Hepatocyte (in vitro differentiated cells): ENCODE results near the gene LSAMP. TPM values are rescaled to one million over a fixed set of nuclear protein-coding genes. Genes with fewer than 3 reads are reported as not detected.

Experiments used
- DNase-seq: peaks from one replicate; pipeline ENCODE4 v3.0.0-alpha.2; 2016; ENCODE audit warnings: low spot score
- H2AFZ ChIP-seq: fragments of 200-600 bp; sonication (generic); 2 replicates; pipeline ENCODE4 v1.6.0; 2016; ENCODE audit warnings: antibody characterized with exemption, mild to moderate bottlenecking
- H3K27ac ChIP-seq: fragments of 200-600 bp; sonication (generic); 2 replicates; pipeline ENCODE4 v1.5.1; 2016; ENCODE audit warnings: mild to moderate bottlenecking
- H3K27me3 ChIP-seq: fragments of 200-600 bp; sonication (generic); 2 replicates; pipeline ENCODE4 v1.6.1; 2016
- H3K36me3 ChIP-seq: fragments of 200-600 bp; sonication (generic); replicated peaks from 2 replicates; pipeline ENCODE4 v1.5.1; 2016; ENCODE audit warnings: low read depth; ENCODE audit not compliant: insufficient read depth
- H3K4me1 ChIP-seq: fragments of 200-600 bp; sonication (generic); 2 replicates; pipeline ENCODE4 v1.5.1; 2016; ENCODE audit warnings: mild to moderate bottlenecking, moderate library complexity; ENCODE audit not compliant: insufficient read depth
- H3K4me2 ChIP-seq: fragments of 200-600 bp; sonication (generic); 2 replicates; pipeline ENCODE4 v1.6.0; 2016
- H3K4me3 ChIP-seq: fragments of 200-600 bp; sonication (generic); 2 replicates; pipeline ENCODE4 v1.5.1; 2016; ENCODE audit warnings: mild to moderate bottlenecking
- H3K79me2 ChIP-seq: fragments of 200-600 bp; sonication (generic); 2 replicates; pipeline ENCODE4 v1.6.0; 2017; ENCODE audit warnings: mild to moderate bottlenecking
- H3K9me2 ChIP-seq: fragments of 200-600 bp; sonication (generic); replicated peaks from 2 replicates; pipeline ENCODE4 v1.6.0; 2017; ENCODE audit warnings: mild to moderate bottlenecking; ENCODE audit not compliant: insufficient read depth
- H3K9me3 ChIP-seq: fragments of 200-600 bp; sonication (generic); 2 replicates; pipeline ENCODE4 v1.5.1; 2016; ENCODE audit warnings: low read depth, mild to moderate bottlenecking
- H4K20me1 ChIP-seq: fragments of 200-600 bp; sonication (generic); 2 replicates; pipeline ENCODE4 v1.6.0; 2016; ENCODE audit warnings: mild to moderate bottlenecking; ENCODE audit not compliant: insufficient read depth, poor library complexity, severe bottlenecking
- CTCF ChIP-seq: fragments of 200-600 bp; sonication (generic); IDR thresholded peaks from 2 replicates; pipeline ENCODE4 v1.5.1; 2016; ENCODE audit warnings: antibody characterized with exemption, mild to moderate bottlenecking; ENCODE audit not compliant: poor library complexity
- EZH2 ChIP-seq: fragments of 200-600 bp; sonication (generic); IDR thresholded peaks from 2 replicates; pipeline ENCODE4 v1.6.1; 2016; ENCODE audit warnings: antibody characterized with exemption, mild to moderate bottlenecking, borderline replicate concordance
- EZH2phosphoT487 ChIP-seq: fragments of 200-600 bp; sonication (generic); IDR thresholded peaks from one replicate; pipeline ENCODE4 v1.6.1; 2018; ENCODE audit warnings: antibody characterized with exemption, mild to moderate bottlenecking, low read depth, moderate library complexity; ENCODE audit not compliant: unreplicated experiment, severe bottlenecking
- WGBS: methylation state at CpG from one replicate; pipeline ENCODE4 v1.1.6; 2016; ENCODE audit warnings: low lambda C conversion rate; ENCODE audit errors: missing lambda C conversion rate; 5-methylcytosine and 5-hydroxymethylcytosine counted together
- polyA plus RNA-seq: library from polyadenylated mRNA; unstranded; fragments of >200 nt; fragmentation: Nextera tagmentation; extraction: Ambion mirVana; gene quantifications from 2 replicates; pipeline ENCODE4 v1.2.1, GENCODE V29; 2016
- total RNA-seq: library from RNA; depleted of rRNA; stranded (reverse); fragments of >200 nt; gene quantifications from 2 replicates; pipeline ENCODE4 v1.2.3, GENCODE V29; 2014

The LSAMP gene
- total and polyA plus RNA-seq, 2 experiments from 2014 or later = 15.1 to 22.3 TPM

- H3K4me1 ChIP-seq = peaks cover 9% of the 10 kb centered on the region
- no peaks in the 10 kb centered on the region for H3K9me3 ChIP-seq
- H3K27ac ChIP-seq = no peak overlapping the region
- H3K79me2 ChIP-seq = no peaks in the 10 kb centered on the region
- no peak overlapping the region for H3K4me2 ChIP-seq
- no peaks in the 10 kb centered on the region for H3K36me3 ChIP-seq
- no peaks in the 10 kb centered on the region for H3K9me2 ChIP-seq
- H3K27me3 ChIP-seq = no peaks in the 10 kb centered on the region
- no peak overlapping the region for H2AFZ ChIP-seq
- H3K4me3 ChIP-seq = no peak overlapping the region
- H4K20me1 ChIP-seq = no peaks in the 10 kb centered on the region
- TF ChIP-seq EZH2 (no peak), EZH2phosphoT487 (no peak), CTCF (no peak)
- WGBS = 75% methylated on average over 4 of the region's 4 CpGs
- DNase-seq = no peak
These were observed 656.3 kb downstream of the LSAMP start for GRCh38 chr3:115788921-115789470.

GRCh38 chr3:115787818-115788217 lies 657.5 kb downstream of the LSAMP start:
- Histone ChIP-seq H3K4me2 (no peak overlapping the region), H3K9me2 (no peaks in the 10 kb centered on the region), H3K27ac (no peak overlapping the region), H3K27me3 (no peaks in the 10 kb centered on the region), H4K20me1 (no peaks in the 10 kb centered on the region), H3K36me3 (no peaks in the 10 kb centered on the region), H2AFZ (no peak overlapping the region), H3K4me3 (no peak overlapping the region), H3K79me2 (no peaks in the 10 kb centered on the region), H3K4me1 (peaks cover 7% of the 10 kb centered on the region), H3K9me3 (no peaks in the 10 kb centered on the region)
- 89% methylated on average over 2 of the region's 2 CpGs for WGBS
- DNase-seq = no peak
- TF ChIP-seq EZH2 (no peak), EZH2phosphoT487 (no peak), CTCF (no peak)

DNA sequence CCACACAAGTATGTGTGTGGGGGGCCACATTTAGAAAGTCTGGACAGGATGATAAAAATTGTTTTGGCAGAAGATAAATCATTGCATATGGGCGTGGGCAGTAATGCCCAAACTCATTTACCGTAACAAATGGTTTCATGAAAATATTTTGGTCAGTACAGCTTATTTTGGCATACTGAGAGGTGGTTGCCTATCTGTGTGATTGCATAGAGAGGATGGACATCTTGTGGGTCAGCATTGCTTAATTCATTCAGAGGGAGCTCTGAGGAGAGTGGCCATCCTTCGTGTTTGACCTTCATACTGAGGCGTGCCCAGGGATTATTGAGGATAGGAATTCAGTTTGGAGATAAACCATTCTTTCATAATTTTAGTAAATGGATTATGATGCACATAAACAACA lies 659.5 kb downstream of the LSAMP start:
- H4K20me1 ChIP-seq = no peaks in the 10 kb centered on the region
- 82% methylated on average over 4 of the region's 4 CpGs for WGBS
- H3K4me1 ChIP-seq = peaks cover 3% of the 10 kb centered on the region
- no peaks in the 10 kb centered on the region for H3K9me2 ChIP-seq
- no peak overlapping the region for H3K27ac ChIP-seq
- H3K36me3 ChIP-seq = no peaks in the 10 kb centered on the region
- no peak overlapping the region for H3K4me3 ChIP-seq
- no peaks in the 10 kb centered on the region for H3K27me3 ChIP-seq
- no peaks in the 10 kb centered on the region for H3K79me2 ChIP-seq
- TF ChIP-seq CTCF = no peak
- no peak for TF ChIP-seq EZH2
- no peak for TF ChIP-seq EZH2phosphoT487
- no peaks in the 10 kb centered on the region for H3K9me3 ChIP-seq
- H2AFZ ChIP-seq = no peak overlapping the region
- DNase-seq = no peak
- H3K4me2 ChIP-seq = no peak overlapping the region
